HG03039 (cell line): ENCODE data around the gene C11orf52.

Experiments used
- ATAC-seq: cut with Tn5 transposase; IDR thresholded peaks from one replicate; pipeline ENCODE4 v1.9.1; 2021; ENCODE audit warnings: mild to moderate bottlenecking, moderate library complexity; ENCODE audit not compliant: unreplicated experiment

Gene C11orf52

GRCh38 chr11:111974446-111974845, 55.7 kb downstream of the C11orf52 start:
- no peak for ATAC-seq

GRCh38 chr11:111975076-111975806, 56.5 kb downstream of the C11orf52 start:
- ATAC-seq = no peak

GRCh38 chr11:111976119-111976766, 57.5 kb downstream of the C11orf52 start:
- no peak for ATAC-seq
